ENCODE data around the gene CSNK1G1.
"Not testable (repeated sequence)": the region's sequence is repeated elsewhere in the genome, so short reads cannot be mapped to it uniquely, and the experiment has no call there.

CSNK1G1 gene

DNA sequence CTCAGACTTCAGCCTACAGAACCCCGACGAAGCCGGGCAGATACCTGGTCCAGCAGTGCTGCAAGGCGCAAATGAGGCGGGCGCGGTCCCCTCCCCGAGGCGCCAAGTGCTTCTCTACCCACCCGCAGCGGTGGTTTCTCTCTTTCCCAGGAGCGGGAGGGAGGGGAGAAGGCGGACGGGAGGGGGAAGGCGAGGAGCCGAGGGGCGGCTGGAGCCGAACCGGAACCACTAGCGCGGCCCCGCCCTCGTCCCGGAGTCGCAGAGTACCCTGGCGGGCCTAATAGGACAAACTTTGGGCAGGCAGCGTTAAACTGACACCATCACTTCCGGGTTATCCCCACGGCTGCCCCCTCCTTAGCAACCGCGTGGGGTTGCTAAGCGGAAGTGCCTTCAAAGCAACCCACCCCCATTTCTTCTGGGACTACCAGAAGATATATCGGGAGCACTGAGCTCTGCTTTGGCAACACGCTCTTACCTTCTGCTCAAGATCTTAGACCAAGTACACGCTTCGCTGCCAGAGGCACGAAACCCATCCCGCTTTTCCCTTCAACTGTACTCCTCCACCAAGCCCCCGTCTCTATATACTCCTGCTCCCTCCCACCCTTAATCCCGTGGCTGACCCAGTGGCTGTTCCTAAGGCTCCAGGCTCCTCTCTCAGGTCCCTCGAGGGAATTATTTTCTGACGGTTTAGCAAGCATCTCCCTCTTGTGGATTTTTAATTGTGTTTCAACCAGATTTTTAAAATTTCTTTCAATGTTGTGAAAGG lies at the start of gene CSNK1G1:
TSS of gene CSNK1G1 (minus strand) at position 230 of the 766 bp plus-strand sequence. CDS start 55,674 bp downstream, outside the sequence.
- peak; percentile 94 for DNase-seq
- Mint-ChIP-seq H3K36me3 (ENCODE audit: low read depth) (peaks cover 4% of the 10 kb centered on the region), H3K4me3 (peak within 1 kb of the TSS; percentile 94), H3K27me3 (ENCODE audit: low read depth, poor library complexity) (no peaks in the 10 kb centered on the region), H3K27ac (peak within 1 kb of the TSS; percentile 97), H3K9me3 (no peaks in the 10 kb centered on the region), H3K4me1 (peaks cover 21% of the 10 kb centered on the region)
- TF ChIP-seq, protein P1, sequence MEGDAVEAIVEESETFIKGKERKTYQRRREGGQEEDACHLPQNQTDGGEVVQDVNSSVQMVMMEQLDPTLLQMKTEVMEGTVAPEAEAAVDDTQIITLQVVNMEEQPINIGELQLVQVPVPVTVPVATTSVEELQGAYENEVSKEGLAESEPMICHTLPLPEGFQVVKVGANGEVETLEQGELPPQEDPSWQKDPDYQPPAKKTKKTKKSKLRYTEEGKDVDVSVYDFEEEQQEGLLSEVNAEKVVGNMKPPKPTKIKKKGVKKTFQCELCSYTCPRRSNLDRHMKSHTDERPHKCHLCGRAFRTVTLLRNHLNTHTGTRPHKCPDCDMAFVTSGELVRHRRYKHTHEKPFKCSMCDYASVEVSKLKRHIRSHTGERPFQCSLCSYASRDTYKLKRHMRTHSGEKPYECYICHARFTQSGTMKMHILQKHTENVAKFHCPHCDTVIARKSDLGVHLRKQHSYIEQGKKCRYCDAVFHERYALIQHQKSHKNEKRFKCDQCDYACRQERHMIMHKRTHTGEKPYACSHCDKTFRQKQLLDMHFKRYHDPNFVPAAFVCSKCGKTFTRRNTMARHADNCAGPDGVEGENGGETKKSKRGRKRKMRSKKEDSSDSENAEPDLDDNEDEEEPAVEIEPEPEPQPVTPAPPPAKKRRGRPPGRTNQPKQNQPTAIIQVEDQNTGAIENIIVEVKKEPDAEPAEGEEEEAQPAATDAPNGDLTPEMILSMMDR (IDR thresholded peaks at IDR 0.05), result no peak

DNA sequence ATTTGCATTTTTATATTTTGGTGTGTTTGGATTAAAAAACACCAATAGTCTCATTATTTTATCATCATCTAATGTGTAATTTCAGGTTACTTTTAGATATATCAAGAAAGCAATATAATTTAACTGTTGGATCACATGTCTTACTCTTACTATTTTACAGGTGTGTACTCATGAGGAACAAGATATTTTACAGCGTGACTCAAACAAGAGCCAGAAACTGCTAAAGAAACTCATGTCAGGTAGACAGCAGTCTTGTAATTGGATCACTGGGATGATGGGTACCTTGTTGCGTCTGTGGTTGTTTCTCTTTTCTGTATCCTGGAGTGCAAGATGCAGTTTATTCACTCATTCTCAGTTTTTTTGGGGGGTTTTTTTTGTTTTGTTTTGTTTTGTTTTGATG lies 44.6 kb upstream of the CSNK1G1 start:
- no peaks in the 10 kb centered on the region for H3K9me3 Mint-ChIP-seq
- no peaks in the 10 kb centered on the region for H3K4me1 Mint-ChIP-seq
- TF ChIP-seq, protein P1 (IDR thresholded peaks at IDR 0.05), result no peak
- no peaks in the 10 kb centered on the region for H3K27me3 Mint-ChIP-seq (ENCODE audit: low read depth, poor library complexity)
- DNase-seq, result no peak
- H3K27ac Mint-ChIP-seq, result no peak overlapping the region
- no peak overlapping the region for H3K4me3 Mint-ChIP-seq
- H3K36me3 Mint-ChIP-seq (ENCODE audit: low read depth), result peaks cover 65% of the 10 kb centered on the region

DNA sequence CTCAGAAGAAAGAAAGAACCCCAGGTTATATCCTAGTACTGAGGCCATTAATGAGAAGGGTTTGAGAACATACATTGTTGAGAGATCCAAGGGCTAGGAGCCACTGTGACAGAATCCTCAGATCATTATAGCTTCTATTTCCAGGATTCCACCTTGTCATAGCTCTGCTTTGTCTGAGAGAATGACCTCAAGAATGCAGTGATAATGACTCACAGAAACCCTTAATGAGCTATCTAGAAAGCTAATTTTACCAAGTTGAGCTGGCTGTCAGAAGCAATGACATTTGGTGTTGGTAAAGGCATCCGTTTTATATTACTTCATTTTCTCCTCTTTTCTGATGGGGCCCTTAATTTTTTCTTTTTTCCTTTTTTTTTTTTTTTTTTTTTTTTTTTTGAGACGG lies 42.6 kb upstream of the CSNK1G1 start:
- Mint-ChIP-seq H3K36me3 (ENCODE audit: low read depth) (peaks cover 69% of the 10 kb centered on the region), H3K4me3 (no peak overlapping the region), H3K27ac (no peak overlapping the region), H3K9me3 (no peaks in the 10 kb centered on the region), H3K27me3 (ENCODE audit: low read depth, poor library complexity) (no peaks in the 10 kb centered on the region), H3K4me1 (no peaks in the 10 kb centered on the region)
- no peak for DNase-seq
- TF ChIP-seq, protein P1 (IDR thresholded peaks at IDR 0.05), result no peak

DNA sequence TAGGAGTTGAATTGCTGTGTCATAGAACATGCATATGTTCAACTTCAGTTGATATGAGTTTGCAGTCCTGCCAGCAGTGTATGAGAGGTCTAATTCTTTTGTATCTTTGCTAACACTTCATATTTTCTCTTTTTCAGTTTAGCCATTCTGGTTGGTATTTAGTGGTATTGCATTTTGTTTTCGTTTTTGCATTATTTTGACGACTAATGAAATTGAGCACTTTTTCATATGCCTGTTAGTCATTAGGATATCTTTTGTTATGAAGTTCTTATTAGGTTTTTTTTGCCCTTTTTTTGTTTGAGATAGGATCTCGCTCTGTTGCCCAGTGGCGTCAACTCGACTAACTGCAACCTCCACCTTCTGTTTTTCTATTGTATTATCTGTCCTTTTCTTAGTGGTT lies 40.8 kb upstream of the CSNK1G1 start:
- Mint-ChIP-seq H3K9me3 (no peaks in the 10 kb centered on the region), H3K4me3 (no peak overlapping the region), H3K27me3 (ENCODE audit: low read depth, poor library complexity) (no peaks in the 10 kb centered on the region), H3K4me1 (no peaks in the 10 kb centered on the region), H3K36me3 (ENCODE audit: low read depth) (peaks cover 76% of the 10 kb centered on the region), H3K27ac (no peak overlapping the region)
- TF ChIP-seq, protein P1 (IDR thresholded peaks at IDR 0.05), result no peak
- DNase-seq, result no peak

DNA sequence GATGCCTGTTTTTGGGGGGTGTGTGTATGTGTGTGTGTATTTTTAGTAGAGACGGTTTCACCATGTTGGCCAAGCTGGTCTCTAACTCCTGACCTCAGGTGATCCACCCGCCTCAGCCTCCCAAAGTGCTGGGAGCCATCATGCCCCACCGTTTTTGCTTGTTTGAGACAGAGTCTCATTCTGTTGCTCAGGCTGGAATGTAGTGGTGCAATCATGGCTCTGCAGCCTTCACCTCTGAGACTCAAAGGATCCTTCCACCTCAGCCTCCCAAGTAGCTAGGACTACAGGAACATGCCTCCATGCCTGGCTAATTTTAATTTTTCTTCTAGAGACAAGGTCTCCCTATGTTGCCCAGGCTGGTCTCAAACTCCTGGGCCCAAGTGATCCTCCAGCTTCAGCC lies 36.5 kb upstream of the CSNK1G1 start:
- not testable (repeated sequence) for DNase-seq; H3K9me3 Mint-ChIP-seq; H3K4me3 Mint-ChIP-seq; H3K27me3 Mint-ChIP-seq (ENCODE audit: low read depth, poor library complexity)
- H3K27ac Mint-ChIP-seq, result peak overlapping the region; percentile 57
- H3K4me1 Mint-ChIP-seq, result peaks cover 21% of the 10 kb centered on the region
- peaks cover 50% of the 10 kb centered on the region for H3K36me3 Mint-ChIP-seq (ENCODE audit: low read depth)

DNA sequence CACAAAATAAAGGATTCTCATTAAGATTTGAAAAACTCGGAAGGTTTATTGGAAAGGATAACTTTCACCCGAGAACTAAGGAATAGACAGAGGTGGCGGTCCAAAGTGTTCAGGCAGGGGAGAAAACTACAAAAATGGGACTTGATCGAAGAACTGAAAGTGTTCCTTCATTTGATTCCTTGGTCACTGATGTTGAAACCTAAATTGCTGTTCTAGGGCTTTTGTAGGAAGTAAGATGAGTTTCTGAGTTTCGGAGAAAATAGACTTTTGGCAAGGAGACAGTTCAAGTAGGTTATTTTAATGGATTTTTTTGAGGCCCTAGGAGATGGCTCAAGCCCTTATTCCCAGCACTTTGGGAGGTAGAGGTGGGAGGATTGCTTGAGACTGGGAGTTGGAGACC lies 33.1 kb upstream of the CSNK1G1 start:
- H3K36me3 Mint-ChIP-seq (ENCODE audit: low read depth), result peaks cover 27% of the 10 kb centered on the region
- peaks cover 6% of the 10 kb centered on the region for H3K9me3 Mint-ChIP-seq
- peaks cover 32% of the 10 kb centered on the region for H3K4me1 Mint-ChIP-seq
- H3K27ac Mint-ChIP-seq, result no peak overlapping the region
- DNase-seq, result no peak
- TF ChIP-seq, protein P1 (IDR thresholded peaks at IDR 0.05), result no peak
- H3K4me3 Mint-ChIP-seq, result peak overlapping the region; percentile 98
- H3K27me3 Mint-ChIP-seq (ENCODE audit: low read depth, poor library complexity), result no peaks in the 10 kb centered on the region

All from nephron progenitor cell (in vitro differentiated cells).